ENCODE results near the gene IL18BP.

IL18BP gene

DNA sequence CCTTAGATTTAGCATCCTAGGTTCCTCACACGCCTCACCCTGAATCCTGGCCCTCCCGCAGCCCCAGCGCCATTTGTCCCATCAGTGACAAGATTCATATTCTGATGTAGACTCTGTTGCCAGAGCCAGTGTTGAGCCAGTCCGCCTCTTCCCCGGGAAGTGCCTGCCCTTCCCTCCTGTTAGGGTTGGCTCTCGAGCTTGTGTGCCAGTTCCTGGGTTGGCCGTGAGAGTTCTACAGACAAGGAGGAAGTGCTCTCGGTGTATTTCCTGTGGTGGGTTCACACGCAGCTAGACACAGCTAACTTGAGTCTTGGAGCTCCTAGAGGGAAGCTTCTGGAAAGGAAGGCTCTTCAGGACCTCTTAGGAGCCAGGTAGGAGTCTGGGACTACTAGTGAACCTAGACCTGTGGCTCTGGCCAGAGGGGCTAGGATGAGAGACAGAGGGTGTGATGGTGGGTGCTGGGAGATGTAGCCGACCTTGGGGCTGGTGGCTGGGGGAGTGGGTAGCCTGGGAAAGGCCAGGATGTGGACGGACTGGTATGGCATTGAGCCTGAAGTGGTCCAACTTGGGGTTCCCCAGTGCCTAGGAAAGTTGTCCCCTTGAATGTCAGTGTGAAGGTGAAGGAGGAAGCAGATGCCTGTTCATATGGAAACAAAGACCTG is at the start of gene IL18BP:
Gene IL18BP, plus strand, starts transcription at position 261 of the 662 bp plus-strand sequence. CDS start 1,076 bp downstream, outside the sequence.
- DNase-seq (ENCODE audit: low read depth) = no peak

DNA sequence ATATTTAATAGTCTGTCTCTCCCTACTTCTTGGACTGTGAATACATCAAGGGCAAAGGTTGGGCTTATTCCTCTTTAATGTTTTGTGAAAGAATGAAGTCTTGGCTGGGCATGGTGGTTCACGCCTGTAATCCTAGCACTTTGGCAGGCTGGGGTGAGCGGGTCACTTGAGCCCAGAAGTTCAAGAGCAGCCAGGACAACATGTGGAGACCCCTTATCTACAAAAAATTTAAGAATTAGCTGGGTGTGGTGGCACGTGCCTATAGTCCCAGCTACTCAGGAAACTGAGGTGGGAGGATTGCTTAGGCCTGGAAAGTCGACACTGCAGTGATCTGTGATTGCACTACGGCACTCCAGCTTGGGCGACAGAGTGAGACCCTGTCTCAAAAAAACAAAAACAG is 49.7 kb upstream of the IL18BP start:
- no peak for DNase-seq (ENCODE audit: low read depth)

DNA sequence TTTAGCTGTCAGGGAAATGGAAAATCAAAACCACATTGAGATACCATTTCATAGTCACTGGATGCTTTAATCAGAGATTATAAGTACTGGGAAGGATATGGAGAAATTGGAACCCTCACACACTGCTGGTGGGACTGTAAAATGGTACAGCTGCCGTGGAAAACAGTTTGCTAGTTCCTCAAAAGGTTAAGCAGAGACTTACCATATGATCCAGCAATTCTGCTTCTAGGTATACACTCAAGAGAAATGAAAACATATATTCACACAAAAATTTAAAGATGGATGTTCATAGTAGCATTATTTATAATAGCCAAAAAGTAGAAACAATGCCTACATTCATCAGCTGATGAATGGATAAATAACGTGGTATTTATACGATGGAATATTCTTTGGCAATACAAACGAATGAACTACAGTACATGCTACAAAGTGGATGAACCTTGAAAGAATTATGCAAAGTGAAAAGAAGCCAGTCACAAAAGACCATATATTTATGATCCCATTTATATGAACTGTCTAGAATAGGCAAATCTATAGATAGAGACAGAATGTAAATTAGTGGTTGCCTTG is 46.9 kb upstream of the IL18BP start:
- no peak for DNase-seq (ENCODE audit: low read depth)

DNA sequence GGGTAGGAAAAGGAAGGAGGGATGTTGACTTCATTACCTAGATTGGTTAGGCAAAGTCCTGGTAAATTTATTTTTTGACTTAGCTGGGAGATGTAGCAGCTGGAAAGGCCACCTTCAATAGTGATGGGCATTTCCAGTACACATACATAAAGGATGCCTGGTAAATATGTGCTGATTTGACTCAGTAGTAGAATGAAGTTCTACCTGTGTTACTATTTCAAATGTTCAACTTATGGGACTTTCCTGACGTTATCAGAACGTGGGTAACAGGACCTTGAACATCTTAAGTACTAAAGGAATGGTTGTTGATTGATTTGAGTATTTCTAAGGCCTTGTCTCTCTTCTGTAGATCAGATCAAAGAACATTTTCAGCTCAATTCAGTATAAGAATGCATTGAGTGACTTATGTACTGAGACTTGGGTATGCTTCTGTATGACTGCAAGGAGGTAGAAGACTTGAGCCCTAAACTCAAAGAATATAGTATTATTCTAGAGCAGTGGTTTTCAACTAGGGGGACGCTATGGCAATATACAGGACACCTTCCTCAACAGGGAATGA is 42.7 kb upstream of the IL18BP start:
- DNase-seq (ENCODE audit: low read depth) = no peak

DNA sequence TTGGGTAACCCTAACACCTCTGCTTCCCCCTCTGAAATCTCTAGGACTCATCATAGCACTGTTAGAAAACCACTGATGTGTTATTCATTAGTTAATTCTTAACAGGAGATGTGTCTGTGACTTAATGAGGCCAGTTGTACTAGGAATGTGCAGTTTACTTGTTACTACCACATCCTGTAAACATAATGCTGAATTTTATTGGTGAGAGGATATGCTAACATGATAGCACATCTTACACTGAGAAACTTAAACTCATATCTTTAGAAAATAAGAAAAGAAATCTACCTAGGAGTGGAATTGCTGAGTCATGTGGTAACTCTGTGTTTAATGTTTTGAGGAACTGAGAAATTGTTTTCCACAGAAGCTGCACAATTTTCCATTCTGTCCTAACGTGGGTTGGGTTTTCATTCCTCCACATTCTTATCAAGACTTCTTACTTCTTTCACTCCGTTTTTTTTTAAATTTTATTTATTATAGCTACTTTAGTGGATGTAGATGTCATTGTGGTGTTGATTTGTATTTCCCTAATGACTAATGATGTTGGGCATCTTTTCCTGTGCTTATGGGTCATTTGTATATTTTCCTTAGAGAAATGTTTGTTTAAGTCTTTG is 36.2 kb upstream of the IL18BP start:
- DNase-seq (ENCODE audit: low read depth) = peak; percentile 74

DNA sequence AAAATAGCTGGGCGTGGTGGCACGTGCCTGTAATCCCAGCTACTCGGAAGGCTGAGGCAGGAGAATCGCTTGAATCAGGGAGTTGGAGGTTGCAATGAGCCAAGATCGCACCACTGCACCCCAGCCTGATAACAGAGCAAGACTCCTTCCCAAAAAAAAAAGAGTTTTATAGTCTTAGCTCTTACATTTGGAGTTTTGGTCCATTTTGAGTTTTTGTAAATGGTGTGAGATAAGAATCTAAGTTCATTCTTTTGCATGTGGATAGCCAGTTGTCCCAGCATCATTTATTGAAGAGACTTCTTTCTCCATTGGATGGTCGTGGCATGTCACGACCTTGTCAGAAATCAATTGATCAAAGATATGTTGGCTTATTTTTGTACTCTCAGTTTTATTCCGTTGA is 35.2 kb upstream of the IL18BP start:
- DNase-seq (ENCODE audit: low read depth) = no peak

DNA sequence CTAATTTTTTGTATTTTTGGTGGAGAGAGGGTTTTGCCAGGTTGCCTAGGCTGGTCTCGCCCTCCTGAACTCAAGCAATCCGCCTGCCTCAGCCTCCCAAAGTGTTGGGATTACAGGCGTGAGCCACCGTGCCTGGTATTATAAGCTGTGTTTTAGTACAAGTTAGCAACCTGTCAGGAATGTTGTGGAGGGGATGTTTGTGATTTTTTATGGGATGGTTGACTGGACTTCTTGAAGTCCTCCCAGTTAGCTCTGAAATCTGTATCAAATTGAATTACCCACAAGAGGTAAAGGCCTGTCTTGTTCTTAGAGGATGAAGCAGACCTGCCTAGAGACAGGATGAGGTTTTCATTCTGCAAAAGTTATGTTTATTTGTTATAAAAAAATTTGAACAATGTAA is 34.1 kb upstream of the IL18BP start:
- DNase-seq (ENCODE audit: low read depth) = no peak

DNA sequence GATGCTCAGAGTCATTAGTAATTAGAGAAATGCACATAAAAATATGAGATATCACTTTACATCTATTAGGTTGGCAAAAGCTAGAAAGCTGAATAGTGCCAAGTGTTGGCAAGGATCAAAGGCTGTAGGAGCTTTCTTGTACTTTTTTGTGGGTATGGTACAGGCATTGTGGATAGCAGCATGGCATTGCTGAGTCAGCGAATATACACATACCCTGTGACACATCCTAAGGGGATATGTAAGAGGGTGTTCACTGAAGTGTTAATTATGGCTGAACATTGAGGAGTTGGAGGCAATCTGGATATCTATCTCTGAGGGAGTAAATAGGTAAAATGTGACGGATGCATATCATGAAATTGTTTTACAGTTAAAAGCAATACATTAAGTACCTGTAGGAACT is 27.0 kb upstream of the IL18BP start:
- DNase-seq (ENCODE audit: low read depth) = no peak

DNA sequence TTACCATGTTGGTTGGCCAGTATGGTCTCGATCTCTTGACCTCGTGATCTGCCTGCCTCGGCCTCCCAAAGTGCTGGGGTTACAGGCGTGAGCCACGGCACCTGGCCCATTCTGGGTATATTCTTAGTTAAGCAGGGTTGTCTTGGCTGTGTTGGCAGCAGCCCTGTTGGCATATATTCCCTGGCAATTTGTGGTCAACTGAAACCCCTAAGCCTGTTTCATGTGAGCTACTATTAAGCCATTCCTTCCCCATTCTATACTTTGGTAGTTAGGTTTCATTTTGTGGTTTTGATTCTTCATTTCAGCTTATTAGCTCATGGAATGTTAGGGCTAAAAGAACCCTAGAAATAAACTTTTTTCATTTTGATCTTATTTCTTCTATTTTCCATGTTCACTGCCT is 22.2 kb upstream of the IL18BP start:
- DNase-seq (ENCODE audit: low read depth) = no peak

DNA sequence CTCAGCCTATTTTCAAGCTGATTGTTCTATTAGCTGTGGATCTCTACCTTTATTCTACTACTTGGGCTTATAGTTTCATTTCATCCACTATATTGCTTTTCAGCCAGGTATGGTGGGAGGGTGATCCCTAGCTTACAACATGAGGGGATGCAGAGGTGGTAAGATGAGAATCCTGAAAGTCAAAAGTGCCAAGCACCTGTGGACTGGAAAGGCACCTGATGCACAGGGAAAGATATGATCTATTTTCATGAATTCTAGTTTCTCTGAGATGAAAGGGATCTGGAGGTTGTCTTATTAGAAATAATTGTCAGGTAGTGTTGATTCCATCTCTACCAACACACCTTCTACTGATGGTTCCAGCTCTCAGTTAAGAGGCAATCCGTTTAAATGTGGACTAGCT is 21.6 kb upstream of the IL18BP start:
- no peak for DNase-seq (ENCODE audit: low read depth)

DNA sequence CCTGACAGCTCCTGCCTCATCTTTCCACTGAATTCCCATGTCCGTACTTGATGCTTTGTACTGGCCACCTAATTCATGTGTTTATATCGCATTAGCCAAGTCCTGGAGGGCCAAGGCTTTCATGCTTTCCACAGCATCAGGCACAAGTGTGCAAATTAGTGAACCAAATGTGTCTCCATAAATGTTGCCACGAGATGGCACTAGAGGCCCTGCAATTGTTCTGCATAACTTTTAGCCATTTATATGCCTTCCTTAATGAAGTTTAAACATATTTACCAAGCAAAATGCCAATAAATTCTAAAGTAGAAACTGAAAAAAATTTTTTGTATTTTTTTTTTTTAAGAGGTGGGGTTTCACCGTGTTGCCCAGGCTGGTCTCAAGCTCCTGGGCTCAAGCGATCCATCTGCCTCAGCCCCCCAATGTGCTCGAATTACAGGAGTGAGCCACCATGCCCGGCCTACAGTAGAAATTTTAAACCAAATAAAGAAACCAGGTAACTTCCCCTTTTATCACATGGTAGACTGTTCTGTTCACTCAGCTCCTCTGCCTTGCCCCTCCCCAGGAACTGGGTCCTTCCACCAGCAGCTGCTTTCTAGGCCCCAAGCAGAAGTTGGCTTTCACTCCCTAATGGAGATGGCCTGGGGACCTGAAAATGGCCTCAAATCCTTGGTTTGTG is 20.8 kb upstream of the IL18BP start:
- DNase-seq (ENCODE audit: low read depth) = peak; percentile 40

DNA sequence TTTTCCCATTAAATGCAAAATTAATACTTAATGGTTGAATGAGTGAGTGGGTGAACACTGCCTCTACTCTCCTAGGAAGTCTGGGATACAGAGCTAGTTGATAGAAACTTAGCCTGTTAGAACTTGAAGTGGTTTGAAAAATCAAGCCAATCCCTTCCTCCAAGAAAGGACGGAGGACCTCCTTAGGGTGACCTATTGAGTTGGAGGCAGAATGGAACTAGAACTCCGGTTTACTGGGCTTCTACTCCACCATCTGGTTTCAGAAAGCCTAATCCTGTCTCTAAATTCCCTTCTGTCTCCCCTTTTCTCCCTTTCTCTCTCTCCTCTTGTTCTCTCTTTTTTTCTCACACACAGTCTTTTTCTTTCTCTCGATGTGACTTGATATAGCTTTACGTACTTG is 19.6 kb upstream of the IL18BP start:
- no peak for DNase-seq (ENCODE audit: low read depth)

DNA sequence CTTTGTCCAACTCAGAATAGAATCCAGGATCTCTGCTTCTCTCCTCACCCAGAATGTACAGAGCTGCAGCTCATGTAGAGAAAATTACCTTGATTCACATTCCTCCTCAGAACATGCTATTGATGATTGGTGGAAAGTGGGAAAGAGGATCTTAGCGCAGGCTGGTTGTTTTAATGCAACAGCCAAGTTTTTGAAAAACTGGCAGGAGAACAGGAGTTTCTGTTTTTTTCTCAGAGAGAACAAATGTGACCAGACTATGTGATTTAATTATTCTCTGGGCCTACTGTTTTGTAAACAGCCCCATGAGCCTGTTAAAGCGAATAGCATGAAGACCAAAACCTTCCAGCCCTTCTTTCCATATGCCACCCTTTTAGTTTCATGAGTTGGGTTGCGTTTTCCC is 19.1 kb upstream of the IL18BP start:
- DNase-seq (ENCODE audit: low read depth) = no peak

DNA sequence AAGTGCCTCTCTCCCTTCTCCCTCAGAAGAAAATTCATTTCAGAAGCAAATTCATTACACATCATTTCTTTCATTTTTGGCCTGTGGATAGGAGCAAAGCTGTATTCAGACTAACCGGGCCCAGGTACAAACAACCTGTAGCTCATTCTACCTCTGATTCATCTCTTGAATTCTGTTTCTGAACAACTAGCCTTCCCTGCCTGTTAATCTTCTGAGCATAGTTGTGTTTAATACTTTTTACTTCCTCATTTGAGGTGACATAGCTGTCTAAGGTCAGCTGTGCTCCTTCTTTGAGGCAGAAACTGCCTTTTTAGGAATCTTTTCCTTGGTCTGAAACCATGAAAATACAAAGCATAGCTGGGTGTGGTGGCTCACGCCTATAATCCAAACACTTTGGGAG is 12.6 kb upstream of the IL18BP start:
- no peak for DNase-seq (ENCODE audit: low read depth)

DNA sequence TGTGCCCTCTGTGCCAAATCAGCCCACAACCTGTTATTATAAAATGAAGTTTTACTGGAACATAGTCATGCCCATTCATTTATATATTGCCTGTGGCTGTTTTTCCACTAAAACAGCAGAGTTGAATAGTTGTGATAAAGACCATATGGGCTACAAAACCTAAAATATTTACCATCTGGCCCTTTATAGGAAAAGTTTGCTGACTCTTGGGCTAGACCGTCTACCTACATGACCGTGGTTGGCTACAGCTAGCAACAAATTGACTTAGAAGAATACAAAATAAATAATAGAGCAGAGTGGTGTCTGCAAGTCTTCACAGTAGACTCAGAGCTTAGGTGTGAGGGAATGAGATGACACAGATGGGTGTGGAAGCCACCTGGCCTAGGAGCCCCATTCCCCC is 11.2 kb upstream of the IL18BP start:
- no peak for DNase-seq (ENCODE audit: low read depth)

DNA sequence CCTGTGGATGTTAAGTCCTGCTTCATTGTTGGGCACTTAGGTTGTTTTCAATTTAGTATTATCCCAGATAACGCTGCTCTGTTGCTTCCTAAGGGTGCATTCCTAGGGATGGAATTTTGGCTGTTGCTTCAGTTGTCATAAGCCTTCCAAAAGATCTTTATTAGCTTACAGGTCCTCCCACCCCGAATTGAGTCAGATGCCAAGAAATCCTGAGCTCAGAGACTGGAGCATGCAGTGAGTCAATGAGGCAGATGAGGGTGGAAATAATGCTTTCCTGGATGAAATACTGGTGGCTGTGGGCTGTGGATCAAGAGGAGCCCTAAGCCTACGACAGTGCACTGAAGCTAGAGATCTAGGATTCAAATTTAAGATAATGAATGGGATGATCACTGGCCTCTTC is 10.7 kb upstream of the IL18BP start:
- DNase-seq (ENCODE audit: low read depth) = peak; percentile 84

DNA sequence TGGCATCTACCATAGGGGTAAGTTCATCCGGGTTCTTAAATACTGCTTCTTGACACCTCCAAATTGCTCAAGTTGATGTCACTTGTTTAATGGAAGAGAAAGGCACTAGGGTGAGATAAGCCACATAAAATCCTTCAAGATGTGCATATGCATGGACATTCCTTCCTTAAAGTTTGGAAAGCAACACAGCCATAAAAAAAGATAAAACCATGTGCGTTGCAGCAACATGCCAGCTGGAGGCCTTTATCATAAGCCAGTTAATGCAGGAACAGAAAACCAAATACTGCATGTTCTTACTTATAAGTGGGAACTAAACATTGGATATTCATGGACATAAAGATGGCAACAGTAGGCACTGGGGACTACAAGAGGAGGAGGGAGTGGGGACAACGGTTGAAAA is 8.0 kb upstream of the IL18BP start:
- no peak for DNase-seq (ENCODE audit: low read depth)

DNA sequence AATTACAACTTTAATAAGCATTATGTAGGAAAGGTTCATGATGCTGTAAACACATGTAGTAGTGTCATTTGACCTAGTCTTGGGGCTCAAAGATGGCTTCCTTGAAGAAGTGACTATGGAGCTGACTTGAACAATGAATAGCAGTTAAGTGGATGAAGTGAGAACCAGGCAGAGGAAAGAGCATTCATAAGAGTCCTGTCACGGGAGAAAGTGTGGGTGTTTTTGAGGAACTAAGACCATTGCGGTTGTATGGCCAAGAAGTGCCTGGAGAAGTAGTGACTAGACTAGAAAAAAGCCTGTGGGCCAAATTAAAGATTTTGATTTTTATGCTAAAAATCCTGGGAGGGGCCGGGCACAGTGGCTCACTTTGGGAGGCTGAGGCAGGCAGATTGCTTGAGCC is 7.2 kb upstream of the IL18BP start:
- DNase-seq (ENCODE audit: low read depth) = no peak

DNA sequence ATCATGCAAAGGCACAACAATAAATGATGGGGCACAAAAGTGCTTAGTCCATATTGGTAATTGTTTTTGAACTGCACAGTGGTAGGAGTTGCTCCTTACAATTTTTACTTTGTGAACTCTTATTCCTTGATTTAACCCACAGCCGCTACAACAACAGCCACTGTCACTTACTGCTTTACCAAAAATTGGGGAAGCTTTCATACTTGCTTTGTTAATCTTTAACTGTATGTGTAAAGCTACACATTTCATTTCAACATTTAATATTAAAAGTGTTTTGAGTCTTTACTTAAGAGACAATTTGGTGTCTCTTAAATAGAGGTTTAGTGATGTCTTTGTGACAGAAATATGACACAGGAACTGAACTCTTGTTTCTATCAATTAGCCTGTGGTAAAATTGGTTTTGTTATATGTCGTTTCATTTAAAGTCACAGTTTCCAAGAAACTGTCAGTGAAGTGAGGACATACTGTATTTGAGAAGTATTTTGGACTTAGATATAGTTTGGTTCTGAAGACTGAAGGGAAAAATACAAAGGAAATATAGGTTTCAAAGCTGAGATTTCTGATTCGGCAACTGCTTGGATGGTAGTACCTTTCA is 6.5 kb upstream of the IL18BP start:
- no peak for DNase-seq (ENCODE audit: low read depth)

DNA sequence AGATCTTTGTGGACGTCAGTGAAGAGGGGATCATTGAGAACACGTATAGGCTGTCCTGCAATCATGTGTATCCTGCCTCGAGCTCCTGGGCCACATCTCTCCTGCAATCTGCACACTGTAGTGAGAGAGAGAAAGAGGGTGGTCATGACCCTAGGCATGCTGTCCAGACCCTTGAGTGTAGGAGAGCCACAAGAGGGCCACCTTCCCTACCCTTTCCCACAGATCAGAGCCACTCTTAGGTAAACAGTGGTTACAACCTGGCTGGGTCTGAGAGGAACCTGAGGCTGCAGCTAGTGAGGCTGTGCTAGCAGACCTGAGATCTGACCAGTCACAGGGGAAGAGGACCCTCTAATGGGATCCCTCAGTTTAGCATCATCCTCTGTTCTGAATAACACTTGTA is 3.9 kb upstream of the IL18BP start:
- no peak for DNase-seq (ENCODE audit: low read depth)

DNA sequence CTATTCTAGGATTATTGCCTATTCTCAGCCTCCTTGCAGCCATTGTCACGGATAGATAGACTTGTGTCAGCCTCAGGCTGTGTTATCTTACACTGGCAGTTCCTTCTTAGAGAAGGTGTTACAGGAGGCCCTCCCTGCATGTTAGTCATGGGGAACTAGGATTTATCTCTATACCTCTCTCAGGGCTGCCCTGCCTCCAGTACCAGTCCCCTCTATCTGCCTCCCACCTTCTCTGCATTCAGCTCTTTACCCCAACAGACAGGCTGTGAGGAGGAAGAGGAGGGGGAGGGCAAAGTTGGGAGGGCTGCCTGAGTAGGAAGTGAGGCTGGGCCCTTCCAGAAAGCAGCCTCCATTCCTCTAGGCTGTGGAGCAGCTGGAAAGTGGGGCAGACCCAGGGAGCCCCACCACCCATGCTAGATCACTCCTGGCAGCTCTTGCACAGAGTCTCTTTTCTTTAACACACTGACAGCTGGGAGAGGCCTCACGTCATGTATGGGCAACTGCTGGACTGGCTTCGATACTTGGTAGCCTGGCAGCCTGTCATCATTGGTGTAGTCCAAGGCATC is 2.9 kb upstream of the IL18BP start:
- DNase-seq (ENCODE audit: low read depth) = no peak

DNA sequence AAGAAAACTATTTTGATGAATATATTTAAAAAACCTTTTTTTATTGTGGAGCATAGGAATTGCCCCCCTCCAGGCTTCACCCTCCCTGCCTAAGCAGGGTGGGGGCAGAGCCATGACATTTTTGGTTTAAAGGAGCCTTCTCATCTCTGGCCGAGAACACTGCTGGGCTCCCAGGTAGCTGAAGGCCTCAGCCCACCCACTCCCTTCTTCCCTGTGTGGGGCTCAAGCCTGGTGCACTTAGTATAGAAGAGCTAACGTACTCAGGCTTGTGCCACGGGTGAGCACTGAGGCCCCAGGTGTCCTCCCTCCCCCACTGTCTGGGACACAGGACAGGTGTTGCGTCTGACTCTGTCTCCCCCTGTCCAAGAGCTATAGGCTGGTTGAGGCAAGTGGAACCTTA is 2.2 kb upstream of the IL18BP start:
- no peak for DNase-seq (ENCODE audit: low read depth)

All from amniotic epithelial cell (primary cell).